Hepatocyte (in vitro differentiated cells): ENCODE measurements around the gene TBCK. TPM values are rescaled to one million over a fixed set of nuclear protein-coding genes. Genes with fewer than 3 reads are reported as not detected.

Experiments
- DNase-seq: peaks from one replicate; pipeline ENCODE4 v3.0.0-alpha.2; 2016; ENCODE audit warnings: low spot score
- H2AFZ ChIP-seq: fragments of 200-600 bp; sonication (generic); 2 replicates; pipeline ENCODE4 v1.6.0; 2016; ENCODE audit warnings: antibody characterized with exemption, mild to moderate bottlenecking
- H3K27ac ChIP-seq: fragments of 200-600 bp; sonication (generic); 2 replicates; pipeline ENCODE4 v1.5.1; 2016; ENCODE audit warnings: mild to moderate bottlenecking
- H3K27me3 ChIP-seq: fragments of 200-600 bp; sonication (generic); 2 replicates; pipeline ENCODE4 v1.6.1; 2016
- H3K36me3 ChIP-seq: fragments of 200-600 bp; sonication (generic); replicated peaks from 2 replicates; pipeline ENCODE4 v1.5.1; 2016; ENCODE audit warnings: low read depth; ENCODE audit not compliant: insufficient read depth
- H3K4me1 ChIP-seq: fragments of 200-600 bp; sonication (generic); 2 replicates; pipeline ENCODE4 v1.5.1; 2016; ENCODE audit warnings: mild to moderate bottlenecking, moderate library complexity; ENCODE audit not compliant: insufficient read depth
- H3K4me2 ChIP-seq: fragments of 200-600 bp; sonication (generic); 2 replicates; pipeline ENCODE4 v1.6.0; 2016
- H3K4me3 ChIP-seq: fragments of 200-600 bp; sonication (generic); 2 replicates; pipeline ENCODE4 v1.5.1; 2016; ENCODE audit warnings: mild to moderate bottlenecking
- H3K79me2 ChIP-seq: fragments of 200-600 bp; sonication (generic); 2 replicates; pipeline ENCODE4 v1.6.0; 2017; ENCODE audit warnings: mild to moderate bottlenecking
- H3K9me2 ChIP-seq: fragments of 200-600 bp; sonication (generic); replicated peaks from 2 replicates; pipeline ENCODE4 v1.6.0; 2017; ENCODE audit warnings: mild to moderate bottlenecking; ENCODE audit not compliant: insufficient read depth
- H3K9me3 ChIP-seq: fragments of 200-600 bp; sonication (generic); 2 replicates; pipeline ENCODE4 v1.5.1; 2016; ENCODE audit warnings: low read depth, mild to moderate bottlenecking
- H4K20me1 ChIP-seq: fragments of 200-600 bp; sonication (generic); 2 replicates; pipeline ENCODE4 v1.6.0; 2016; ENCODE audit warnings: mild to moderate bottlenecking; ENCODE audit not compliant: insufficient read depth, poor library complexity, severe bottlenecking
- EZH2 ChIP-seq: fragments of 200-600 bp; sonication (generic); IDR thresholded peaks from 2 replicates; pipeline ENCODE4 v1.6.1; 2016; ENCODE audit warnings: antibody characterized with exemption, mild to moderate bottlenecking, borderline replicate concordance
- EZH2phosphoT487 ChIP-seq: fragments of 200-600 bp; sonication (generic); IDR thresholded peaks from one replicate; pipeline ENCODE4 v1.6.1; 2018; ENCODE audit warnings: antibody characterized with exemption, mild to moderate bottlenecking, low read depth, moderate library complexity; ENCODE audit not compliant: unreplicated experiment, severe bottlenecking
- WGBS: methylation state at CpG from one replicate; pipeline ENCODE4 v1.1.6; 2016; ENCODE audit warnings: low lambda C conversion rate; ENCODE audit errors: missing lambda C conversion rate; 5-methylcytosine and 5-hydroxymethylcytosine counted together
- polyA plus RNA-seq: library from polyadenylated mRNA; unstranded; fragments of >200 nt; fragmentation: Nextera tagmentation; extraction: Ambion mirVana; gene quantifications from 2 replicates; pipeline ENCODE4 v1.2.1, GENCODE V29; 2016
- total RNA-seq: library from RNA; depleted of rRNA; stranded (reverse); fragments of >200 nt; gene quantifications from 2 replicates; pipeline ENCODE4 v1.2.3, GENCODE V29; 2014
- TF ChIP-seq, protein P1 (sequence below): fragments of 200-600 bp; sonication (generic); IDR thresholded peaks from 2 replicates; pipeline ENCODE4 v1.5.1; 2016; ENCODE audit warnings: antibody characterized with exemption, mild to moderate bottlenecking; ENCODE audit not compliant: poor library complexity

Gene TBCK
- total and polyA plus RNA-seq, 2 experiments from 2014 or later = 19.8 to 49.7 TPM

- Histone ChIP-seq H3K36me3 (no peaks in the 10 kb centered on the region), H3K79me2 (peaks cover 80% of the 10 kb centered on the region), H3K4me1 (peaks cover 10% of the 10 kb centered on the region), H3K9me3 (no peaks in the 10 kb centered on the region), H3K27me3 (no peaks in the 10 kb centered on the region), H4K20me1 (peaks cover 2% of the 10 kb centered on the region), H3K4me2 (peak overlapping the region; percentile 89), H3K9me2 (no peaks in the 10 kb centered on the region), H3K4me3 (peak overlapping the region; percentile 74), H3K27ac (peak overlapping the region; percentile 99), H2AFZ (peak overlapping the region; percentile 73)
- WGBS = 6% methylated on average over 13 of the region's 13 CpGs
- TF ChIP-seq, protein P1, sequence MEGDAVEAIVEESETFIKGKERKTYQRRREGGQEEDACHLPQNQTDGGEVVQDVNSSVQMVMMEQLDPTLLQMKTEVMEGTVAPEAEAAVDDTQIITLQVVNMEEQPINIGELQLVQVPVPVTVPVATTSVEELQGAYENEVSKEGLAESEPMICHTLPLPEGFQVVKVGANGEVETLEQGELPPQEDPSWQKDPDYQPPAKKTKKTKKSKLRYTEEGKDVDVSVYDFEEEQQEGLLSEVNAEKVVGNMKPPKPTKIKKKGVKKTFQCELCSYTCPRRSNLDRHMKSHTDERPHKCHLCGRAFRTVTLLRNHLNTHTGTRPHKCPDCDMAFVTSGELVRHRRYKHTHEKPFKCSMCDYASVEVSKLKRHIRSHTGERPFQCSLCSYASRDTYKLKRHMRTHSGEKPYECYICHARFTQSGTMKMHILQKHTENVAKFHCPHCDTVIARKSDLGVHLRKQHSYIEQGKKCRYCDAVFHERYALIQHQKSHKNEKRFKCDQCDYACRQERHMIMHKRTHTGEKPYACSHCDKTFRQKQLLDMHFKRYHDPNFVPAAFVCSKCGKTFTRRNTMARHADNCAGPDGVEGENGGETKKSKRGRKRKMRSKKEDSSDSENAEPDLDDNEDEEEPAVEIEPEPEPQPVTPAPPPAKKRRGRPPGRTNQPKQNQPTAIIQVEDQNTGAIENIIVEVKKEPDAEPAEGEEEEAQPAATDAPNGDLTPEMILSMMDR = no peak
- no peak for TF ChIP-seq EZH2phosphoT487
- no peak for TF ChIP-seq EZH2
- peak; percentile 15 for DNase-seq
These were observed 882 bp upstream of the TBCK start for GRCh38 chr4:106316773-106317409.

DNA sequence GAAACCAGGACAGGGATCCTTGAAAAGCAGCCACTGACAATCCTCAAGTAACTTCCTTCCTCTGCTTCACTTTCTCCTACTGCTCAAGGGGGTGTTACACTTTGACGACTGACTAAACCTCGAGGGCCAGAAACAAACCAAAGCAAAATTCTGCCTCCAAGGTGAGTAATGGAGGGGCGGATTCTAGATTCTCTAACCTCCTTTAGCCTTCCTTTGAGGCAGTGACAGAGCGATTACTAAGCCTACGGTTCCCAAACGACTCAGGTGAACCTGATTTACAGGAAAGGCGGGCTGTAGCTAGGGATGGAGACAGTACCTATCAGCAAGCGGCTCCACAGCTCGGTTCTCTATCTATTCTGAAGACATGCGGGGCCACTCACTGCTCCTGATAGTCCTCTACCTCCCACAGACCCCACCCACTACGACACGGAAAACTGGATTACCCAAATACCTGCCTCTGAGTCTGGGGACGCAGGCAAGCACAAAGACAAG is 487 bp downstream of the TBCK start:
- Histone ChIP-seq H3K27me3 (no peaks in the 10 kb centered on the region), H3K27ac (peak overlapping the region; percentile 99), H4K20me1 (peaks cover 2% of the 10 kb centered on the region), H3K9me3 (no peaks in the 10 kb centered on the region), H3K79me2 (peaks cover 90% of the 10 kb centered on the region), H3K4me1 (peaks cover 10% of the 10 kb centered on the region), H3K4me3 (peak overlapping the region; percentile 74), H3K36me3 (no peaks in the 10 kb centered on the region), H3K4me2 (peak overlapping the region; percentile 89), H3K9me2 (no peaks in the 10 kb centered on the region), H2AFZ (peak overlapping the region; percentile 73)
- no peak for TF ChIP-seq EZH2
- TF ChIP-seq, protein P1 = no peak
- TF ChIP-seq EZH2phosphoT487 = no peak
- DNase-seq = peak; percentile 62
- 0% methylated on average over 13 of the region's 13 CpGs for WGBS

GRCh38 chr4:106314960-106315359 is 1.0 kb downstream of the TBCK start:
- H3K79me2 ChIP-seq = peaks cover 90% of the 10 kb centered on the region
- H4K20me1 ChIP-seq = peaks cover 2% of the 10 kb centered on the region
- H3K9me3 ChIP-seq = no peaks in the 10 kb centered on the region
- no peaks in the 10 kb centered on the region for H3K27me3 ChIP-seq
- H3K27ac ChIP-seq = peak overlapping the region; percentile 99
- H3K36me3 ChIP-seq = no peaks in the 10 kb centered on the region
- H3K9me2 ChIP-seq = no peaks in the 10 kb centered on the region
- DNase-seq = no peak
- TF ChIP-seq, protein P1 = no peak
- no peak for TF ChIP-seq EZH2
- TF ChIP-seq EZH2phosphoT487 = no peak
- 51% methylated on average over 6 of the region's 6 CpGs for WGBS
- H3K4me1 ChIP-seq = peaks cover 10% of the 10 kb centered on the region
- peak overlapping the region; percentile 89 for H3K4me2 ChIP-seq
- peak overlapping the region; percentile 74 for H3K4me3 ChIP-seq
- peak overlapping the region; percentile 73 for H2AFZ ChIP-seq
